NCI-H226 (cell line): ENCODE data around the gene DCLRE1A.
"Not testable (repeated sequence)": the region's sequence is repeated elsewhere in the genome, so short reads cannot be mapped to it uniquely, and the experiment has no call there.

ENCODE experiments used
- DNase-seq: peaks from one replicate; pipeline ENCODE4 v3.0.0-alpha.2; 2015

Gene DCLRE1A

GRCh38 chr10:113856563-113856962 lies 2.7 kb upstream of the DCLRE1A start:
- DNase-seq = no peak

GRCh38 chr10:113854761-113855588 lies 1.1 kb upstream of the DCLRE1A start:
- DNase-seq = peak; percentile 3

- no peak for DNase-seq
Observed at GRCh38 chr10:113853578-113854012, 287 bp downstream of the DCLRE1A start.

GRCh38 chr10:113849946-113850345 lies 3.9 kb downstream of the DCLRE1A start:
- DNase-seq = no peak

- DNase-seq = no peak
Observed at GRCh38 chr10:113849140-113849803, 4.6 kb downstream of the DCLRE1A start.

- DNase-seq = no peak
Observed at GRCh38 chr10:113846036-113846435, 7.8 kb downstream of the DCLRE1A start.

- no peak for DNase-seq
Observed at GRCh38 chr10:113843972-113844485, 9.9 kb downstream of the DCLRE1A start.

GRCh38 chr10:113842171-113842570 lies 11.7 kb downstream of the DCLRE1A start:
- no peak for DNase-seq

- not testable (repeated sequence) for DNase-seq
Observed at GRCh38 chr10:113828567-113828966, 25.3 kb downstream of the DCLRE1A start.

GRCh38 chr10:113825791-113826190 lies 28.1 kb downstream of the DCLRE1A start:
- DNase-seq = no peak

- no peak for DNase-seq
Observed at GRCh38 chr10:113823389-113823788, 30.5 kb downstream of the DCLRE1A start.

GRCh38 chr10:113822174-113822573 lies 31.7 kb downstream of the DCLRE1A start:
- no peak for DNase-seq

GRCh38 chr10:113821306-113821705 lies 32.6 kb downstream of the DCLRE1A start:
- DNase-seq = not testable (repeated sequence)

- no peak for DNase-seq
Observed at GRCh38 chr10:113820507-113820906, 33.4 kb downstream of the DCLRE1A start.

GRCh38 chr10:113819989-113820388 lies 33.9 kb downstream of the DCLRE1A start:
- no peak for DNase-seq

GRCh38 chr10:113814700-113815099 lies 39.2 kb downstream of the DCLRE1A start:
- not testable (repeated sequence) for DNase-seq

GRCh38 chr10:113808168-113808567 lies 45.7 kb downstream of the DCLRE1A start:
- no peak for DNase-seq

- DNase-seq = no peak
Observed at GRCh38 chr10:113806503-113806902, 47.4 kb downstream of the DCLRE1A start.

- no peak for DNase-seq
Observed at GRCh38 chr10:113802997-113803396, 50.9 kb downstream of the DCLRE1A start.

- DNase-seq = no peak
Observed at GRCh38 chr10:113801569-113801968, 52.3 kb downstream of the DCLRE1A start.

- DNase-seq = no peak
Observed at GRCh38 chr10:113791691-113792090, 62.2 kb downstream of the DCLRE1A start.

- peak; percentile 78 for DNase-seq
Observed at GRCh38 chr10:113788604-113789083, 65.2 kb downstream of the DCLRE1A start.
